ENCODE results near the gene GNAI3.

Gene GNAI3

DNA sequence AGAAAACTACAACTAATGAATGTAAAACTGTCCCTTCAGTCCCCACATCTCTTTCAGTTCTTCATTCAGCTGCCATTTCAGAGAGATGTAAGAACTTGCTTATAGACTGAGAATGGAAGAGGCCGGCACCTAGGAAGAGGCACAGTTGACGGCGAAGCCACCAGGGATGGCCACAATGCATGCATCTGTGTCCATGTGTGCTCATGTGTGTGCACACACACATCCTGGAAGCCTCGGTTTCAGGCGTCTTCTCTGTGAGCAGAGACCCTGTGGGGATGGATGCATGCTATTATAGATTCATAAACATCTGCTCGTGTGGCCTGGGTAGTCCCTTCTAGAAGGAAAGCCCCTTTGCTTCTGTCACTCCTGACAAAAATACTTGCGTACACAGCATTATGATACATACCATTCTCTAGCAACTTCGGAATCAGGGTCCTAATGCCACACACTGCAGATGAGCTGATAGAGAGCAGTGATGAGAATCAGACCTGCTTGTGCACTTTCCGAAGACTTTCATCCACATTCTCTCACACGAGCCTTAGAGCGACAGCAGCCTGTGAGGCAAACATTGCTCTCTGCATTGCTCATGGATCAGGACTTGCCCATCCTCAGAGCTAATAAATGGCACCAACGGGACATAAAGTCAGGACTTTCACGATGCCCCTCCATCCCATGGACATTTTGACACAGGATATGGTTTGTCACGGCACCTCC, 21.2 kb upstream of the GNAI3 start:
- DNase-seq, result no peak

- DNase-seq, result no peak
Observed at GRCh38 chr1:109527846-109528695, 20.3 kb upstream of the GNAI3 start.

GRCh38 chr1:109528712-109529111, 19.7 kb upstream of the GNAI3 start:
- DNase-seq, result no peak

DNA sequence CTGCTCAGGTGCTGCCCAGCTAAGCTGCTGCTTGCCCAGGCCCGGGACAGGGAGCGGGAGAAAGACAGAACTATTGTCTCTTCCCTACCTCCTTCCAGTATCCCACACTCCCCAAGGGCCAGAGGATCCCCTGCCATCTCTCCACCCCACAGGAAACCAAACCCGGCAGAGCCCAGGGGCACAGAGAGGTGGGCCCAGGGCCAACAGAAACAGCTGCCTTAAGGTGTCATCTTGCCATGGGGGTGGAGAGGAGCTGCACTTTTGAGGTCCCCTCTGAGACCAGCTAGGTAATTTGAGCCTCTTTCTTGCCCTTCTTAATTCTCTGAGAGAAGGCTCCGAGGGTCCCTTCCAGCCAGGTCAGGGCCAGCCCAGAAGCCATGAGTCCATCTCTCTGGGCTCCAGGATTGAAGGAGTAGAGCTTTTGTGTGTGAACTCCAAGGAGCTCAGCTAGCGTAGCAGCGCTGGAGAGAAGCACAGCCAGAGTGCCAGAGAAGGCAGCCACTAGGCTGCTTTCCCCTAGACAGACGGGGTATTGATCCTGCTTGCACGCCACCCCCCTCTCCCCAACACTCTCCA, 18.4 kb upstream of the GNAI3 start:
- DNase-seq, result no peak

GRCh38 chr1:109530457-109531087, 17.8 kb upstream of the GNAI3 start:
- no peak for DNase-seq

DNA sequence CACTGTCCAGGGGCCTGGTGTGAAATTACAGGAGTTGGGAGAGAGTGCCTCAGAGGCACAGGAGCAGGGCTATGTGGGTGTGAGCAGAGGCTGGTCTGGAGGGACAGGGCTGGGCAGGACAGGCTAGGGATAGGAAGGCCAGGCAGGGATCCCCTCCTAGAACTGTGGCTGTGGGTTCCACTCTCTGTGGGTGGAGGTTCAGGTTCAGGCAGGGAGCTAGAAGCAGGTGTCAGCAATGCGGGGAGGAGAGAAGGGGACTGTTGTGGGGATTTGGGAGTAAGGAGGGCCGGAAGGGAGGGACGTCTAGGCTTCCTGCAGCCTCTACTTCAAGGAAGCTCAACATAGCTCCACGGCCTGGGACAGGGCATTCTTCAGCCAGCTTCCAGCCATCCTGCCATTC, 17.0 kb upstream of the GNAI3 start:
- no peak for DNase-seq

DNA sequence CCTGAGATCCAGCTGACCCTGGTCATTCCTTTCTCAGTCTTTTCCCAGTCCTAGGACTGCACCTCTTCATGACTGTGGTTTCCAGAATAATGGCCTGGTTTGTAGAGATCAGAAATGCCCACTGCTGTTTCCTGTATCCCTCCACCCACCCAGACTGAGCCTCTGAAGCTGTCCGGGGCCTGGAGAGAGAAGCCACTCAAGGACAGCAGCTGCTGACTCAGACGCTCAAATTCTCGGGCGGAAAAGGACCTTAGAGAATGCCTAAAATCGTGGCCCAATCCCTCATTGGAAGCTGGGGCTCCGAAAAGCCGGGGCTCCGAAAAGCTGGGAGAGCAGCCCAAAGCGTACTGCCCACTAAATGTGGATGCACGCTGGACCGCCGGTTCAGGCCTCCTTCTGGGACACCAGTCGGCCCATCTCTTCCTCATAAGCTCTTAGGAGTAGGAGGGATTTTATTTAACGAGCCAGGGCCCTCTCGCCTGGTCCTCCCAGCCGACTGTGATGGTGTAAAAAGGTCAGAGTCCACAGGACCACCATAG, 16.5 kb upstream of the GNAI3 start:
- no peak for DNase-seq

GRCh38 chr1:109532365-109533136, 15.9 kb upstream of the GNAI3 start:
- peak; percentile 86 for DNase-seq

GRCh38 chr1:109534307-109534858, 14.0 kb upstream of the GNAI3 start:
- DNase-seq, result no peak

GRCh38 chr1:109535481-109535880, 12.9 kb upstream of the GNAI3 start:
- DNase-seq, result no peak

- no peak for DNase-seq
Observed at GRCh38 chr1:109535971-109536491, 12.4 kb upstream of the GNAI3 start.

DNA sequence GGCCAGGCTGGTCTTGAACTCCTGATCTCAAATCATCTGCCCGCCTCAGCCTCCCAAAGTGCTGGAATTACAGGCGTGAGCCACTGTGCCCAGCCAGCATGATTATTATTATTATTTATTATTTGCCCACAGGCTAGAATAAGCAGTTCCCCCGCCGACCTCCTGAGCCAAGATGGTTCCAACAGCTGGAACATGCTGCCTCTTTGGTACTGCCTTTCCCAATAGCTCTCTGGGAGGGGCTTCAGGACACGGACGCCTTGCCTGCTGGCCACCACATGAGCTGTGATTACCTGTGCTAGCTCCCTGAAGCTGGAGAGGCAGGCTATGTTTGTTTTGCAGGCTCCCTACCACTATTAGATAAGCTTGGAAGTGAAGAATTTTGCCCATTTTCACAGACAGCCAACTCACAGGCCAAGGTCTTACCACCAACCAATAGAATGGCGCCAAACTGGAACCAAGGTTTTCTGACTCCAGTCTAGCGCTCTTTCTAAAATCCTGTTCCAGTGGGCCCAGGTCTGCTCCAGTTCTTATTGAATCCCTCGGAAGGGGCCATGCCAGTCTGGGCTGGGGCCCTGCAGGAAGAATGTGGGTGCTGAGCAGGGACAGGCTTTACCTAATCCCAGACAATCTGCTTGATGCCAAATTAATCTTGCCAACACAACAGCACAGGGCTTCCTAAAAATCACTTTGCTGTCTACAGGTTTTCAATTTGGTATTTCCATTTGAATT, 10.8 kb upstream of the GNAI3 start:
- DNase-seq, result no peak

GRCh38 chr1:109538827-109539555, 9.4 kb upstream of the GNAI3 start:
- no peak for DNase-seq

DNA sequence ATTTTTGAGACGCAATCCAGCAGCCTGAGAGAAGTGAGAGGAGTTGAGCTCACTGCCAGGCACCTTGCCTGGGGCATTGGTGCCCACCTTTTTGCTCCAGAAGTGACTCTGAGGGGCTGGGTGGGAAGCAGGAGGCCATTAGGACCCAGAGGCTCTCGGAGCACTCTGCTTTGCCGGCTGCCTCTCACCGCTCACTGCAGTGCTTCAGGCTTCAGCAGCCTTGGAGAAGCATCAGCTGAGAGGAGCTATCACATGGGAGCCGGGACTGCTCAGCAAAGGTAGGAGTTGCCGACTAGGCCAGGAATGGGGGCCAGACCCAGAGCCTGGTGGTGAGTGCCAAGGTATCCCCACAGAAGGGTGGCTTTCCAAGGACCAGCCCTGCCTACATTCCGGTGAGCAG, 8.7 kb upstream of the GNAI3 start, which contains the start of gene GPR61:
GPR61 (plus strand) TSS at position 197 of the 400 bp plus-strand sequence. CDS start 3,151 bp downstream, outside the sequence.
- DNase-seq, result no peak

DNA sequence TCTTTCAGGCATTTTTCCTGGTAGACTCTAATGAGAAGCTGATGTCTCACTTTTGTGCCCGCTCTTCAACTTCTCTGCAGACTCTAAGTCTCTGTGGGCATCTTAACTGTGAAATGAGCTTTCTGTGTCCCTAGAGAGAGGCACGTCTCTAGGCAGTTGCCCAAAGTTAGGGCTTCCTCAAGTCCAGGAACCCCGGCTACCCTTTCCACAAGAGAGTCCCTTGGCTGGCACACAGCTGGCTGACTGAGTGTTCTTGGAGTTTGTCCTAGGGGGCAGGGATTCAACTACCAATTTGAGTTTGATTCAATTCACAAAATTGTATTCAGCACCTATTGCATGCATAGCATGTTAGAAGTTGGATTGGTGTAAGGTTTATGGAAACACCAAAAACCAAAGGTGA, 7.3 kb upstream of the GNAI3 start:
- no peak for DNase-seq

- no peak for DNase-seq
Observed at GRCh38 chr1:109542657-109543056, 5.8 kb upstream of the GNAI3 start.

DNA sequence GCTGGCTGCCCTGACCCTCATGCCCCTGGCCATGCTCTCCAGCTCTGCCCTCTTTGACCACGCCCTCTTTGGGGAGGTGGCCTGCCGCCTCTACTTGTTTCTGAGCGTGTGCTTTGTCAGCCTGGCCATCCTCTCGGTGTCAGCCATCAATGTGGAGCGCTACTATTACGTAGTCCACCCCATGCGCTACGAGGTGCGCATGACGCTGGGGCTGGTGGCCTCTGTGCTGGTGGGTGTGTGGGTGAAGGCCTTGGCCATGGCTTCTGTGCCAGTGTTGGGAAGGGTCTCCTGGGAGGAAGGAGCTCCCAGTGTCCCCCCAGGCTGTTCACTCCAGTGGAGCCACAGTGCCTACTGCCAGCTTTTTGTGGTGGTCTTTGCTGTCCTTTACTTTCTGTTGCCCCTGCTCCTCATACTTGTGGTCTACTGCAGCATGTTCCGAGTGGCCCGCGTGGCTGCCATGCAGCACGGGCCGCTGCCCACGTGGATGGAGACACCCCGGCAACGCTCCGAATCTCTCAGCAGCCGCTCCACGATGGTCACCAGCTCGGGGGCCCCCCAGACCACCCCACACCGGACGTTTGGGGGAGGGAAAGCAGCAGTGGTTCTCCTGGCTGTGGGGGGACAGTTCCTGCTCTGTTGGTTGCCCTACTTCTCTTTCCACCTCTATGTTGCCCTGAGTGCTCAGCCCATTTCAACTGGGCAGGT, 5.0 kb upstream of the GNAI3 start:
- no peak for DNase-seq

DNA sequence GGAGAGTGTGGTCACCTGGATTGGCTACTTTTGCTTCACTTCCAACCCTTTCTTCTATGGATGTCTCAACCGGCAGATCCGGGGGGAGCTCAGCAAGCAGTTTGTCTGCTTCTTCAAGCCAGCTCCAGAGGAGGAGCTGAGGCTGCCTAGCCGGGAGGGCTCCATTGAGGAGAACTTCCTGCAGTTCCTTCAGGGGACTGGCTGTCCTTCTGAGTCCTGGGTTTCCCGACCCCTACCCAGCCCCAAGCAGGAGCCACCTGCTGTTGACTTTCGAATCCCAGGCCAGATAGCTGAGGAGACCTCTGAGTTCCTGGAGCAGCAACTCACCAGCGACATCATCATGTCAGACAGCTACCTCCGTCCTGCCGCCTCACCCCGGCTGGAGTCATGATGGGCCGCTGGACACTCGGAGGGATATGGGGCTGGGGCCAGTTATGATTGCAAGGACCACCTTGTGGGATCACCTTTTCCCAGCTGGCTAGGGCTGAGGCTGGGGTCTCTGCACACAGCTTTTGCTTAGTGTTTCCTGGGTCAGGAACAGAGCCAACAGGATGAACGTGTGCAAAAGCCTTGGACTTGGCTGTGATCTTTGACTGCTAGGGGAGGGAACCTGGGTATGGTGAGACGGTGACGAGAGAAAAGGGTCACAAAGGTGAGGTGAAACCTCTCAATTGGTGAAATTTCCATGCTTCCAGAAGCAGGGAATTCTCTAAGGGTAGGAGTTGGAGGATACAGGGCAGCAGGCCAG, 4.3 kb upstream of the GNAI3 start:
- DNase-seq, result no peak

Measured in CD4-positive, alpha-beta T cell treated with Interleukin-4 for 4 hours (primary cell).